ENCODE measurements around the gene QRFP.

QRFP gene

GRCh38 chr9:130881516-130881915, 15.1 kb downstream of the QRFP start:
- TF ChIP-seq CTCF (IDR thresholded peaks at IDR 0.05; ENCODE audit: low read length) = no peak
- no peak for TF ChIP-seq EZH2 (optimal IDR thresholded peaks at IDR 0.05; ENCODE audit: low read depth, low read length)
- TF ChIP-seq EZH2phosphoT487 (IDR thresholded peaks at IDR 0.05; ENCODE audit: low read length) = no peak

GRCh38 chr9:130880599-130881220, 15.9 kb downstream of the QRFP start:
- Histone ChIP-seq H3K9ac (ENCODE audit: low read length) (no peak overlapping the region), H3K4me3 (ENCODE audit: low read length) (no peak overlapping the region), H3K27ac (ENCODE audit: low read length) (no peak overlapping the region), H3K9me3 (replicated peaks; ENCODE audit: insufficient read depth, low read length) (no peaks in the 10 kb centered on the region), H3F3A (ENCODE audit: insufficient read depth, low read length) (no peaks in the 10 kb centered on the region), H3K27me3 (replicated peaks; ENCODE audit: insufficient read depth, low read length) (no peaks in the 10 kb centered on the region), H2AFZ (ENCODE audit: low read length) (no peak overlapping the region), H3K79me2 (ENCODE audit: low read length) (no peaks in the 10 kb centered on the region), H3K36me3 (replicated peaks; ENCODE audit: insufficient read depth, low read length) (no peaks in the 10 kb centered on the region), H3K4me2 (ENCODE audit: low read depth, low read length) (no peak overlapping the region), H3K4me1 (ENCODE audit: low read length) (no peaks in the 10 kb centered on the region), H4K20me1 (ENCODE audit: insufficient read depth, low read length) (no peaks in the 10 kb centered on the region), H3K9me2 (replicated peaks; ENCODE audit: insufficient read depth, low read length) (no peaks in the 10 kb centered on the region)
- TF ChIP-seq EZH2 (optimal IDR thresholded peaks at IDR 0.05; ENCODE audit: low read depth, low read length) (no peak), CTCF (IDR thresholded peaks at IDR 0.05; ENCODE audit: low read length) (no peak), EZH2phosphoT487 (IDR thresholded peaks at IDR 0.05; ENCODE audit: low read length) (no peak)
- no peak for DNase-seq

More at GRCh38 chr9:130881516-130881915, 15.1 kb downstream of the QRFP start:
- Histone ChIP-seq H4K20me1 (ENCODE audit: insufficient read depth, low read length) (no peaks in the 10 kb centered on the region), H3K4me2 (ENCODE audit: low read depth, low read length) (no peak overlapping the region), H2AFZ (ENCODE audit: low read length) (no peak overlapping the region), H3K9me3 (replicated peaks; ENCODE audit: insufficient read depth, low read length) (no peaks in the 10 kb centered on the region), H3K9ac (ENCODE audit: low read length) (no peak overlapping the region), H3K4me3 (ENCODE audit: low read length) (no peak overlapping the region), H3K79me2 (ENCODE audit: low read length) (no peaks in the 10 kb centered on the region), H3K27ac (ENCODE audit: low read length) (no peak overlapping the region), H3F3A (ENCODE audit: insufficient read depth, low read length) (no peaks in the 10 kb centered on the region), H3K9me2 (replicated peaks; ENCODE audit: insufficient read depth, low read length) (no peaks in the 10 kb centered on the region), H3K36me3 (replicated peaks; ENCODE audit: insufficient read depth, low read length) (no peaks in the 10 kb centered on the region), H3K27me3 (replicated peaks; ENCODE audit: insufficient read depth, low read length) (no peaks in the 10 kb centered on the region), H3K4me1 (ENCODE audit: low read length) (no peaks in the 10 kb centered on the region)
- no peak for DNase-seq

GRCh38 chr9:130879863-130880411, 16.7 kb downstream of the QRFP start:
- DNase-seq = no peak
- no peaks in the 10 kb centered on the region for H3K36me3 ChIP-seq (replicated peaks; ENCODE audit: insufficient read depth, low read length)
- no peak overlapping the region for H3K4me3 ChIP-seq (ENCODE audit: low read length)
- no peaks in the 10 kb centered on the region for H3K4me1 ChIP-seq (ENCODE audit: low read length)
- no peak overlapping the region for H3K9ac ChIP-seq (ENCODE audit: low read length)
- H3K79me2 ChIP-seq (ENCODE audit: low read length) = no peaks in the 10 kb centered on the region
- no peaks in the 10 kb centered on the region for H4K20me1 ChIP-seq (ENCODE audit: insufficient read depth, low read length)
- no peak overlapping the region for H3K27ac ChIP-seq (ENCODE audit: low read length)
- H2AFZ ChIP-seq (ENCODE audit: low read length) = no peak overlapping the region
- TF ChIP-seq EZH2 (optimal IDR thresholded peaks at IDR 0.05; ENCODE audit: low read depth, low read length) = no peak
- TF ChIP-seq EZH2phosphoT487 (IDR thresholded peaks at IDR 0.05; ENCODE audit: low read length) = no peak
- TF ChIP-seq CTCF (IDR thresholded peaks at IDR 0.05; ENCODE audit: low read length) = no peak
- H3K4me2 ChIP-seq (ENCODE audit: low read depth, low read length) = no peak overlapping the region
- H3F3A ChIP-seq (ENCODE audit: insufficient read depth, low read length) = no peaks in the 10 kb centered on the region
- H3K9me3 ChIP-seq (replicated peaks; ENCODE audit: insufficient read depth, low read length) = no peaks in the 10 kb centered on the region
- H3K27me3 ChIP-seq (replicated peaks; ENCODE audit: insufficient read depth, low read length) = no peaks in the 10 kb centered on the region
- no peaks in the 10 kb centered on the region for H3K9me2 ChIP-seq (replicated peaks; ENCODE audit: insufficient read depth, low read length)
